ENCODE data around the gene APPBP2. TPM values are rescaled to one million over a fixed set of nuclear protein-coding genes. Genes with fewer than 3 reads are reported as not detected.

The APPBP2 gene
- polyA plus RNA-seq, 2 of the 4 experiments (the other 2 are of a cell fraction), result 31.6 to 32.1 TPM

DNA sequence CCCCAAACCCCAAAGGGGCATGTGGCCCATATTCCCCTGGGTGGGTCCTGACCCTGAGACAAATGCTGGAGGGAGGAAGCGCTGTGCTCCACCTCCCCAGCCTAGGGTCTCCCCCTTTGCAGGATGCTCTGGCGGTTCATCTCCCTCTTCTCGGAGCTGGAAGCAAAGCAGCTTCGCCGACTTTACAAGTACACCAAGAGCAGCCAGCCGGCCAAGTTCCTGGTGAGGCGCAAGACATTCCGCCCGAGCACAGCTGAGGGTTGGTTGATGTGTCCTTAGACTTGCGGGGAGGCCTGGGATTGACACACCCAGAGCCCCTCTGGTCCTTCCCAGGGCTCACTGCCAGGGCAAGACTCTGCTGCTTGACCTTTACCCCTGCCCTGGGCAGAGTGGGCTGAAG is 99.4 kb downstream of the APPBP2 start:
- TF ChIP-seq NFE2L2 (conservative IDR thresholded peaks at IDR 0.05; ENCODE audit: low read length), result no peak
- TF ChIP-seq CBX2 (IDR thresholded peaks at IDR 0.05; ENCODE audit: borderline replicate concordance, low read depth), result no peak
- TF ChIP-seq, protein P1, sequence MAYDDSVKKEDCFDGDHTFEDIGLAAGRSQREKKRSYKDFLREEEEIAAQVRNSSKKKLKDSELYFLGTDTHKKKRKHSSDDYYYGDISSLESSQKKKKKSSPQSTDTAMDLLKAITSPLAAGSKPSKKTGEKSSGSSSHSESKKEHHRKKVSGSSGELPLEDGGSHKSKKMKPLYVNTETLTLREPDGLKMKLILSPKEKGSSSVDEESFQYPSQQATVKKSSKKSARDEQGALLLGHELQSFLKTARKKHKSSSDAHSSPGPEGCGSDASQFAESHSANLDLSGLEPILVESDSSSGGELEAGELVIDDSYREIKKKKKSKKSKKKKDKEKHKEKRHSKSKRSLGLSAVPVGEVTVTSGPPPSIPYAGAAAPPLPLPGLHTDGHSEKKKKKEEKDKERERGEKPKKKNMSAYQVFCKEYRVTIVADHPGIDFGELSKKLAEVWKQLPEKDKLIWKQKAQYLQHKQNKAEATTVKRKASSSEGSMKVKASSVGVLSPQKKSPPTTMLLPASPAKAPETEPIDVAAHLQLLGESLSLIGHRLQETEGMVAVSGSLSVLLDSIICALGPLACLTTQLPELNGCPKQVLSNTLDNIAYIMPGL (CRISPR knock-in tag; IDR thresholded peaks at IDR 0.05; ENCODE audit: borderline replicate concordance), result no peak
- TF ChIP-seq, protein P2, sequence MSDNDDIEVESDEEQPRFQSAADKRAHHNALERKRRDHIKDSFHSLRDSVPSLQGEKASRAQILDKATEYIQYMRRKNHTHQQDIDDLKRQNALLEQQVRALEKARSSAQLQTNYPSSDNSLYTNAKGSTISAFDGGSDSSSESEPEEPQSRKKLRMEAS (IDR thresholded peaks at IDR 0.05), result no peak
- ChIA-PET CTCF (interaction anchor here (0.6 to 2.4 kb wide), 3 partner anchors 10 to 143 kb away, joined by 3 to 6 read pairs (median 4); no protein-coding TSS in a partner anchor), POLR2A (no interaction called here)
- WGBS (ENCODE audit: missing lambda C conversion rate), result 83% methylated on average over 9 of the region's 10 CpGs
- Histone ChIP-seq H3K9me3 (no peaks in the 10 kb centered on the region), H3K4me1 (no peaks in the 10 kb centered on the region), H3K27ac (no peak overlapping the region), H3K4me3 (no peak overlapping the region), H3K4me2 (no peak overlapping the region)
- FAIRE-seq, result no peak
- no peak for DNase-seq (ENCODE audit: low read depth in 1 of 2, low spot score in 1 of 2)
- no peak for ATAC-seq

DNA sequence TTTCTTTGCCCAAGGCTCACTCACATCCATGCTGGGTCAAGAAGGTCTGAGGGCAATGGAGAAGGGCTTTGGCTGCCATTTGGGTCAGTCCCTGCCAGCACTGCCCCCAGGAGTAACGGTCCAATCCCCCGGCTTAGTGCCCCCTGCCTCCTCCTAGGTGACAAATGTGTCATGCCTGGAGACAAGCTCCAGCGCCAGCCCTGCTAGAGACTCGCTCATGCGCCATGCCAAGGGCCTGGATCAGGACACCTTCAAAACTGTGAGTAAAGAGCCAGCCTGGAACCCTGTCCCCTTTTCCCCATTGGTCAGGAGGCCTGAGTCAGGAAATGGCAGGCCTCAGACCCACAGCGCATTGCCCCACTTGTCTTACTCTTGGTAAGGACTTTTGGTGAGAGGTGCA is 100.4 kb downstream of the APPBP2 start:
- POLR2A ChIA-PET, result no interaction called here
- H3K4me2 ChIP-seq, result no peak overlapping the region
- H3K9me3 ChIP-seq, result no peaks in the 10 kb centered on the region
- FAIRE-seq (no peak), ATAC-seq (no peak), DNase-seq (ENCODE audit: low read depth in 1 of 2, low spot score in 1 of 2) (no peak)
- 71% methylated on average over 4 of the region's 6 CpGs for WGBS (ENCODE audit: missing lambda C conversion rate)
- peaks cover 3% of the 10 kb centered on the region; the same call in 1 of the 3 replicates for H3K4me1 ChIP-seq
- H3K27ac ChIP-seq, result no peak overlapping the region
- TF ChIP-seq EHF (CRISPR knock-in tag; IDR thresholded peaks at IDR 0.05), result no peak
- TF ChIP-seq KDM5A (IDR thresholded peaks at IDR 0.05), result no peak
- TF ChIP-seq JUN (IDR thresholded peaks at IDR 0.05), result no peak
- no peak for TF ChIP-seq EHMT2 (IDR thresholded peaks at IDR 0.05; ENCODE audit: low read depth)
- no peak for TF ChIP-seq HOXA7 (CRISPR knock-in tag; IDR thresholded peaks at IDR 0.05)
- CTCF ChIA-PET, result interaction anchor here (0.9 to 2.4 kb wide), 3 partner anchors 144 to 284 kb away, joined by 3 to 6 read pairs (median 6); no protein-coding TSS in a partner anchor
- no peak overlapping the region for H3K4me3 ChIP-seq

DNA sequence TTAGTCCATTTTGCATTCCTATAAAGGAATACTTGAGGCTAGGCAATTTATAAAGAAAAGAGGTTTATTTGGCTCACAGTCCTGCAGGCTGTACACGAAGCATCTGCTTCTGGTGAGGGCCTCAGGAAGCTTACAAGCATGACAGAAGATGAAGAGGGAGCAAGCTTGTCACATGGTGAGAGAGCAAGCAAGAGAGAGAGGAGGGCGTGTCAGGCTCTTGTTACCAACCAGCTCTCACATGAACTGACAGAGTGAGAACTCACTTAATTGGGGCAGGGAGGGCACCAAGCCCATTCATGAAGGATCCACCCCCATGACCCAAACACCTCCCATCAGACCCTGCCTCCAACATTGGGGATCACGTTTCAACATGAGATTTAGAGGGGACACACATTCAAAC is 102.2 kb downstream of the APPBP2 start:
- Histone ChIP-seq H3K27ac (no peak overlapping the region), H3K4me3 (no peak overlapping the region), H3K4me2 (no peak overlapping the region), H3K9me3 (no peaks in the 10 kb centered on the region), H3K4me1 (peaks cover 3% of the 10 kb centered on the region; the same call in 1 of the 3 replicates)
- TF ChIP-seq, protein P2 (IDR thresholded peaks at IDR 0.05), result no peak
- TF ChIP-seq JUNB (IDR thresholded peaks at IDR 0.05) (no peak), FOSB (CRISPR knock-in tag; IDR thresholded peaks at IDR 0.05) (no peak), HOXB5 (CRISPR knock-in tag; IDR thresholded peaks at IDR 0.05) (no peak), RCOR1 (IDR thresholded peaks at IDR 0.05; ENCODE audit: low read depth, low read length) (no peak), NFE2L2 (conservative IDR thresholded peaks at IDR 0.05; ENCODE audit: low read length) (no peak), TP53 (CRISPR knock-in tag; IDR thresholded peaks at IDR 0.05) (no peak), FOXS1 (CRISPR knock-in tag; IDR thresholded peaks at IDR 0.05) (no peak), HEYL (CRISPR knock-in tag; IDR thresholded peaks at IDR 0.05) (no peak), MAFK (IDR thresholded peaks at IDR 0.05; ENCODE audit: partially characterized antibody) (no peak), PHF8 (IDR thresholded peaks at IDR 0.05; ENCODE audit: borderline replicate concordance, low read depth) (no peak), TFCP2L1 (CRISPR knock-in tag; IDR thresholded peaks at IDR 0.05) (no peak), KDM5A (IDR thresholded peaks at IDR 0.05) (no peak), EHF (CRISPR knock-in tag; IDR thresholded peaks at IDR 0.05) (no peak), ZC3H11A (IDR thresholded peaks at IDR 0.05) (no peak)
- TF ChIP-seq, protein P3, sequence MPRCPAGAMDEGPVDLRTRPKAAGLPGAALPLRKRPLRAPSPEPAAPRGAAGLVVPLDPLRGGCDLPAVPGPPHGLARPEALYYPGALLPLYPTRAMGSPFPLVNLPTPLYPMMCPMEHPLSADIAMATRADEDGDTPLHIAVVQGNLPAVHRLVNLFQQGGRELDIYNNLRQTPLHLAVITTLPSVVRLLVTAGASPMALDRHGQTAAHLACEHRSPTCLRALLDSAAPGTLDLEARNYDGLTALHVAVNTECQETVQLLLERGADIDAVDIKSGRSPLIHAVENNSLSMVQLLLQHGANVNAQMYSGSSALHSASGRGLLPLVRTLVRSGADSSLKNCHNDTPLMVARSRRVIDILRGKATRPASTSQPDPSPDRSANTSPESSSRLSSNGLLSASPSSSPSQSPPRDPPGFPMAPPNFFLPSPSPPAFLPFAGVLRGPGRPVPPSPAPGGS (IDR thresholded peaks at IDR 0.05), result no peak
- TF ChIP-seq, protein P4, sequence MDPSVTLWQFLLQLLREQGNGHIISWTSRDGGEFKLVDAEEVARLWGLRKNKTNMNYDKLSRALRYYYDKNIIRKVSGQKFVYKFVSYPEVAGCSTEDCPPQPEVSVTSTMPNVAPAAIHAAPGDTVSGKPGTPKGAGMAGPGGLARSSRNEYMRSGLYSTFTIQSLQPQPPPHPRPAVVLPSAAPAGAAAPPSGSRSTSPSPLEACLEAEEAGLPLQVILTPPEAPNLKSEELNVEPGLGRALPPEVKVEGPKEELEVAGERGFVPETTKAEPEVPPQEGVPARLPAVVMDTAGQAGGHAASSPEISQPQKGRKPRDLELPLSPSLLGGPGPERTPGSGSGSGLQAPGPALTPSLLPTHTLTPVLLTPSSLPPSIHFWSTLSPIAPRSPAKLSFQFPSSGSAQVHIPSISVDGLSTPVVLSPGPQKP (IDR thresholded peaks at IDR 0.05; ENCODE audit: low read depth, low read length), result no peak
- TF ChIP-seq, protein P1 (CRISPR knock-in tag; IDR thresholded peaks at IDR 0.05; ENCODE audit: borderline replicate concordance), result no peak
- WGBS (ENCODE audit: missing lambda C conversion rate), result 62% methylated on average over 3 of the region's 3 CpGs
- no peak for ATAC-seq
- FAIRE-seq, result no peak
- ChIA-PET POLR2A (interaction anchor here (1.2 kb wide), 1 partner anchor 176 kb away, joined by 3 read pairs; the partner anchor contains the start of gene PPM1D), CTCF (interaction anchor here (0.5 to 4.1 kb wide), 10 partner anchors 13 to 859 kb away, joined by 3 to 60 read pairs (median 4); partner anchors contain the start of gene USP32)
- no peak for DNase-seq (ENCODE audit: low read depth in 1 of 2, low spot score in 1 of 2)

Measured in A549 (cell line).